ENCODE data around the gene GALNT18.

GALNT18 gene

DNA sequence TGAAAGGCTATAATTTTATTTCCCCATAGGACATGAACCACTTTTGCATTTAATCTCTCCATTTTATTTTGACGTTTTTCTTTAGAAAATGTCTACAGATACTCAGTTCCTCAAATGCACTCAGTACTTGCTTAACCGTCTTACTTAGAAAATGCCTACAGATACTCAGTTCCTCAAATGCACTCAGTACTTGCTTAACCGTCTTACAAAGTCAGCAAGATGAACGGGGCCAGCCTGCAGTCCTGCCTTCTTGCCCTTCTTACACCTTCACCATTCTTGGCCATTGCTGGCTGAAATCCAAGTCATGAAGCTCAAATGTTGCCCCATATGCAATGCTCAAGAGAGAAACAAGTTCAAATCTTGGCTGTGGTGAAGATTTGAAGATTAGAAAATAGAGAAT lies 302.8 kb downstream of the GALNT18 start (continued):
- TF ChIP-seq ZNF155 (tag by site-specific recombination; IDR thresholded peaks at IDR 0.05) (no peak), ZNF426 (tag by site-specific recombination; IDR thresholded peaks at IDR 0.05) (no peak)

GRCh38 chr11:11318461-11318860 lies 303.3 kb downstream of the GALNT18 start:
- TF ChIP-seq TRIM28 (IDR thresholded peaks at IDR 0.05; ENCODE audit: borderline replicate concordance, low read length) (no peak), KLF10 (tag by site-specific recombination; IDR thresholded peaks at IDR 0.05) (no peak)
- ChIA-PET POLR2A (no interaction called here), CTCF (no interaction called here)
- no peaks in the 10 kb centered on the region for H3K4me1 ChIP-seq (ENCODE audit: control insufficient read depth, insufficient read depth, low read length)
- no peaks in the 10 kb centered on the region for H3K36me3 ChIP-seq (ENCODE audit: control insufficient read depth in 2 of 2, insufficient read depth in 1 of 2, low read length in 2 of 2)
- no peaks in the 10 kb centered on the region for H3K9me3 ChIP-seq (ENCODE audit: control insufficient read depth, insufficient read depth, low read depth, low read length)
- H3K4me3 ChIP-seq (ENCODE audit: low read depth, low read length), result no peak overlapping the region
- no peak overlapping the region for H3K27ac ChIP-seq (ENCODE audit: extremely low read depth, low read depth, low read length)

DNA sequence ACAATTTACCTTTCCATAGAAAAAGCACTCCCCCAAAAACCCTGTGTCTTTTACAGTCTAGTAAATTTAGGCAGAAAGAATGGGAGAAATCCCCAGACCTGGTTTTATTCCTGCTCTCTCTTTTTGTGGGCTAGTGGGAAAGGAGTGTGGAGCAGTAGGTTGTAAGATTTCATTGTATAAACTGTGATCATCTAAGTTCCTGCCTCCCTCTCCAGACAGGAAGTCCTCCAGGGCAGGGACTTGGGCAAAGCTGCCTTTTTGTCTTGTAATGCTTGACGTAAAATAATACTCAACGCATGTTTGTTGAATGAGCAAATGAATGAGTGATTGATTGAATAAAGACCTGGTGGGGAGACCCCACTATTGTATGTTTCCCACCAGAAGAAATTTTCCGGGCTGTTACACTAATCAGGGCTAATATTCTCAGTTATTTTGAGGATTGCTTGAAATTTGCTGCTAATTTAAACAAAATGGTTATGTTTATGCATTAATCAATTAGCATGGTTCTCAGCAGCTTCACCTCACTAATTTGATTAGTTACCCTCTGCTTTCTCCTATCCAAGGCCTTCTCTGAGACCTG lies 305.1 kb downstream of the GALNT18 start:
- Histone ChIP-seq H3K36me3 (ENCODE audit: control insufficient read depth in 2 of 2, insufficient read depth in 1 of 2, low read length in 2 of 2) (no peaks in the 10 kb centered on the region), H3K4me3 (ENCODE audit: low read depth, low read length) (no peak overlapping the region), H3K9me3 (ENCODE audit: control insufficient read depth, insufficient read depth, low read depth, low read length) (no peaks in the 10 kb centered on the region), H3K4me1 (ENCODE audit: control insufficient read depth, insufficient read depth, low read length) (no peaks in the 10 kb centered on the region), H3K27ac (ENCODE audit: extremely low read depth, low read depth, low read length) (no peak overlapping the region)
- no peak for TF ChIP-seq ZNF843 (tag by site-specific recombination; IDR thresholded peaks at IDR 0.05)
- no peak for TF ChIP-seq ZNF114 (tag by site-specific recombination; IDR thresholded peaks at IDR 0.05)
- no peak for TF ChIP-seq ZNF416 (tag by site-specific recombination; IDR thresholded peaks at IDR 0.05)
- TF ChIP-seq ZNF645 (tag by site-specific recombination; IDR thresholded peaks at IDR 0.05), result no peak
- TF ChIP-seq, protein P1, sequence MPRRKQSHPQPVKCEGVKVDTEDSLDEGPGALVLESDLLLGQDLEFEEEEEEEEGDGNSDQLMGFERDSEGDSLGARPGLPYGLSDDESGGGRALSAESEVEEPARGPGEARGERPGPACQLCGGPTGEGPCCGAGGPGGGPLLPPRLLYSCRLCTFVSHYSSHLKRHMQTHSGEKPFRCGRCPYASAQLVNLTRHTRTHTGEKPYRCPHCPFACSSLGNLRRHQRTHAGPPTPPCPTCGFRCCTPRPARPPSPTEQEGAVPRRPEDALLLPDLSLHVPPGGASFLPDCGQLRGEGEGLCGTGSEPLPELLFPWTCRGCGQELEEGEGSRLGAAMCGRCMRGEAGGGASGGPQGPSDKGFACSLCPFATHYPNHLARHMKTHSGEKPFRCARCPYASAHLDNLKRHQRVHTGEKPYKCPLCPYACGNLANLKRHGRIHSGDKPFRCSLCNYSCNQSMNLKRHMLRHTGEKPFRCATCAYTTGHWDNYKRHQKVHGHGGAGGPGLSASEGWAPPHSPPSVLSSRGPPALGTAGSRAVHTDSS (tag by site-specific recombination; IDR thresholded peaks at IDR 0.05), result no peak
- TF ChIP-seq ZFP69B (tag by site-specific recombination; IDR thresholded peaks at IDR 0.05), result no peak
- TF ChIP-seq ZNF112 (tag by site-specific recombination; IDR thresholded peaks at IDR 0.05), result no peak
- no peak for TF ChIP-seq ZBTB20 (tag by site-specific recombination; IDR thresholded peaks at IDR 0.05)
- no peak for TF ChIP-seq ZFP41 (tag by site-specific recombination; IDR thresholded peaks at IDR 0.05; ENCODE audit: borderline replicate concordance)
- TF ChIP-seq ZSCAN23 (tag by site-specific recombination; IDR thresholded peaks at IDR 0.05), result no peak
- TF ChIP-seq TSHZ1 (tag by site-specific recombination; IDR thresholded peaks at IDR 0.05; ENCODE audit: borderline replicate concordance), result no peak
- TF ChIP-seq ZSCAN30 (tag by site-specific recombination; IDR thresholded peaks at IDR 0.05), result no peak
- TF ChIP-seq ZNF707 (tag by site-specific recombination; IDR thresholded peaks at IDR 0.05), result no peak
- TF ChIP-seq ZBTB17 (tag by site-specific recombination; IDR thresholded peaks at IDR 0.05), result no peak
- TF ChIP-seq SETDB1 (IDR thresholded peaks at IDR 0.05; ENCODE audit: insufficient read length, low read length), result no peak
- TF ChIP-seq, protein P2, sequence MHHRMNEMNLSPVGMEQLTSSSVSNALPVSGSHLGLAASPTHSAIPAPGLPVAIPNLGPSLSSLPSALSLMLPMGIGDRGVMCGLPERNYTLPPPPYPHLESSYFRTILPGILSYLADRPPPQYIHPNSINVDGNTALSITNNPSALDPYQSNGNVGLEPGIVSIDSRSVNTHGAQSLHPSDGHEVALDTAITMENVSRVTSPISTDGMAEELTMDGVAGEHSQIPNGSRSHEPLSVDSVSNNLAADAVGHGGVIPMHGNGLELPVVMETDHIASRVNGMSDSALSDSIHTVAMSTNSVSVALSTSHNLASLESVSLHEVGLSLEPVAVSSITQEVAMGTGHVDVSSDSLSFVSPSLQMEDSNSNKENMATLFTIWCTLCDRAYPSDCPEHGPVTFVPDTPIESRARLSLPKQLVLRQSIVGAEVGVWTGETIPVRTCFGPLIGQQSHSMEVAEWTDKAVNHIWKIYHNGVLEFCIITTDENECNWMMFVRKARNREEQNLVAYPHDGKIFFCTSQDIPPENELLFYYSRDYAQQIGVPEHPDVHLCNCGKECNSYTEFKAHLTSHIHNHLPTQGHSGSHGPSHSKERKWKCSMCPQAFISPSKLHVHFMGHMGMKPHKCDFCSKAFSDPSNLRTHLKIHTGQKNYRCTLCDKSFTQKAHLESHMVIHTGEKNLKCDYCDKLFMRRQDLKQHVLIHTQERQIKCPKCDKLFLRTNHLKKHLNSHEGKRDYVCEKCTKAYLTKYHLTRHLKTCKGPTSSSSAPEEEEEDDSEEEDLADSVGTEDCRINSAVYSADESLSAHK (tag by site-specific recombination; IDR thresholded peaks at IDR 0.05), result no peak
- POLR2A ChIA-PET, result no interaction called here
- CTCF ChIA-PET, result no interaction called here
